GM10847 (cell line): ENCODE measurements around the gene ADGRV1.

Experiments used
- POLR2A ChIP-seq: IDR thresholded peaks from 2 replicates; pipeline ENCODE4 v1.6.1; 2011; ENCODE audit not compliant: insufficient read length; ENCODE audit errors: extremely low read depth

Gene ADGRV1

DNA sequence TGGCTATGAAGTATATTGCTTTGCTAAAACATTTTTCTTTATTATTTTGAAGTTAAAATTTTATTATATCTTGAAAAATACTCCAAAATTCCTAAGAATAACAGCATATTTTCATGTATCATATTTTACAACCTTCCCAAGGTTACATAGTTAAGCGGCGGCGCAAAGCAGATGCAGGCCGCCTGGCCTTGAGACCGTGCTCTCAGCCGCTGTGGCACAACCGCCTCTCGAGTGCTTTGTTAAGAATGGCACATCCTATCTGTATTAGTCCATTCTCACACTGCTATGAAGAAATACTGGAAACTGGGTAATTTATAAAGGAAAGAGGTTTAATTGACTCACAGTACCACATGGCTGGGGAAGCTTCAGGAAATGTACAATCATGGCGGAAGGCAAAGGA, 595.7 kb downstream of the ADGRV1 start:
- no peak for TF ChIP-seq POLR2A

DNA sequence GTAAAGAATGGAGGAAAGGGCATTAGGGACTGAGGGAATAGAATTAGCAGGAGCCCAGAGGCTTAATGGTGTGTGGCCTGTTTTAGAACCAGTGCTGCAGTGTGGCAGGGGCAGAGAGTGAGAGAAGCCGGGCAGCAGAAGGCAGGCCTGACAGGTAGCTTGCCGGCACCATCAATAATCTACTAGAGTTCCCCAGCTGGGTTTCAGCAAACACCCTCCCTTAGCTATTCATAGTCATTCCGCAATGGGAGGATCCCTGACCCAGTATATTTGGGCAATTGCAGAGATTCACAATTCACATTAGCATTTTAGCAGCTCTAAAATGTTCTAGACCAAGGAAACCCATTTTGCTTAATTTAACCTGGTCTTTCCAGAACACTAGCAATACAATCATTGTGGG, 596.7 kb downstream of the ADGRV1 start:
- no peak for TF ChIP-seq POLR2A

DNA sequence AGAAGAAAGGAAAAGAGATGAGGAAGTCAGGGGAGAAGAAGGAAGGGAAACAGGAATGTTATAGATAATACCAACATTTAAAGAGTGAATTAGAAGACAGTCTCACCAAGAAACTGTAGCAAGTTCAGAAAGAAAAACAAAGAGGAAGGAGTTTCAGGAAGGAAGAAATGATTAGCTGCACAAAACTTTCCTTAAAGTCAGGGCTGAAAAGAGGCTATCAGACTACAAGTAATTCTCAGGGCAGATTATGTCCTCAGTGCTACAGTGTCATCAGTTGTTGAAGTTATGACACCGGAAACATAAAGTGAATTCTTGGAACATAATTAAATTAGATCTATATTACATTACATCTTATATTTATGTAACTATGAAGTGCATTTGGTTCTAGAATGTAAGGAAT, 597.6 kb downstream of the ADGRV1 start:
- no peak for TF ChIP-seq POLR2A

DNA sequence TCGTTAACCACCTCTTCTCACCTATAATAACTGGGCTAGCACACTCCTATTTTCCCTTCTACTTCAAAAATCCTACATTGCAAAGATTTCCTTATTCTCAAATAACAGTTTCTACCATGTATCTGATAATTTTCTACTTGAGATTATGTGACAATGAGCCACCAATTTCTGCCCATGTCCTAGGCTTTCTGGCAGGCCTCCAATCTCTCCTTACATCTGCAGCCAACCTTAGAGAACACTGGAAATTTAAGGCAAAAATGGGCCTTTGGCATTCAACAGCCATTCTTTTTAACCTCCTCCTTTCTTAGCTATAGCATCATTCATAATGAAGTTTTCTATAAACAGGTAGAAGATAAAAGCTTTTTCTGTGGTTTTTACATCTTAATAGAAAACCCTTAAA, 599.4 kb downstream of the ADGRV1 start:
- TF ChIP-seq POLR2A, result no peak

DNA sequence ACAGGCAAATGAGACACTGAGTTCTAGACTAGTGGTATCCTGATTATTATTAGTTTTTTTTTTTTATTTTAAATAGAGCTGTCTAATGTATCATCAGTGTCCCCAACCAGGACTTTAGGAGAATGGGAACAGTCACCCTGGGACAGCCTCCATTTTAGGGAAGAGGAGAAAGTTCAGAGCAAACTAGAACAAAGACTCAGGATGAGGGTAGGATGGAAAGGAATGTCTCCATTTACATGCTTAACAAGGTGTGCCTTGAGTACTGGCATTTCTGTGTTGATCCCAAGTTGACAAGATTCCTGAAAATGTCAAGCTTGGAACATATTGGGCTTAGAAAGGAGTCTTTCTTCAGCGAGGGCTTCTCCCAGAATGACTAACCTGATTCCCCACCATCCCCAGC, 601.0 kb downstream of the ADGRV1 start:
- TF ChIP-seq POLR2A, result no peak

DNA sequence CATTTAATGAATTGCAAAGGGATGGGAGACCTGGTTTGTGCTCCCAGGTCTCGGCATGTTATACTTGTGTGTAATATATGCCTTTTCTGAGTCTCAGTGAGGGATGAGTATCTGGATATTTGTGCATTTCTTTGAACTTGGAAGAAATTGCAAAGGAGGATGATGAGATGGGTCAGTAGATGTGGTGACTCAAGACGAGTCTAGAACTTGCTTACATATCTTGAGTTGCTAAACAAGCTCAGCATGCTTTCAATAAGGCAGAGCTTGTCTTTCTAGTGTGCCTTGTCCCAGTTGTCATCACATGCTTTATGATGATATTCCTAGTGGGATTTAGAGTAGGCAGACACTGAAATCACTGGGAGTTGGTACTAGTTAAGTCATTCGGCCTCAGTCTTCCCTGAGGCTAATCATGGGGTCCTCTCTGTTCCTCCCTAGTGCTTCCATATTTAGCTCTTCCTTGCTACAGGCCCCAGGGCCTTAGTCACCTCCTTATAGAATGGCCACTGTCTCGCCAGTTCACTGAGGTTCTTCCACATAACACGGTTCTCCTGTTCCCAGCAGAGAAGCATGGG, 602.2 kb downstream of the ADGRV1 start:
- TF ChIP-seq POLR2A, result no peak

DNA sequence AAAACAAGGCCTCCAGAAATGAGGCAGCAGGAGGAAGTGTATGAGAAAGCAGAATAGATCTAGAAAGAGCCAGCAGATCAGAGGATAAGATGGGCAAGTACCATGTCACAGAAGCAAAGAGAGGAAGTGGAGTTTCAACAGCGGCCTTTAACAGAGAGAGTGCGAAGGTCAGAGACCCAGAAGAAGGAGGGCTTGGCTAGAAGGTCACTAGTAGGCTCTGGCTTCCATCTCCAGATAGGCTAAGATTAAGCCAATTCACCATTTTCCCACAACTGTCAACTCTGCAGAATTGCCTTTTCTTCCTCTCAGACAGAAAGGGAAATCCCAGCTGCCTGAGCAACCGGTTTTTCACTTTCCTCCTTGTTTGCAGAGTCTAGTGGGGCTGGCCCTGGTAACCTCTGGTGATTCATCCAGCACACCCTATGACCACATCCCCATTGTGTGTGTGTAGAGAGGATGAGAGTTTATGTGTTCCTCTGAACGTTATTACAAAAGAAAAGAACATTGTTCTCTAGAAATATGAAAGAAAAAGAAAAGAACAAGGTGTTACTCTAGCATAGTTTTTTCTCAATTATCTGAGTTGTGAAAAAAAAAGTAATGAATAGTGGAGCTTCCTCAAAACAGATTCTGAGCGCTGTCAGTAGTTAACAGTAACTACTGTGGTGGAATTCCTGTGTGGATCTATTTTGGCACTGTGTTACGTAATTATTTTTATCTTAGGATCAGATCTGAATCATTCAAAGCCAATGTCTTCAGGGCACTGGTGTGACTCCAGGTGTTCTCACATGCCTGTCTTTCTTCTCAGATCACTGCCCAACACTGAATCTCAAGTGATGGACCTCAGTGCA, 604.2 kb downstream of the ADGRV1 start:
- TF ChIP-seq POLR2A, result no peak

DNA sequence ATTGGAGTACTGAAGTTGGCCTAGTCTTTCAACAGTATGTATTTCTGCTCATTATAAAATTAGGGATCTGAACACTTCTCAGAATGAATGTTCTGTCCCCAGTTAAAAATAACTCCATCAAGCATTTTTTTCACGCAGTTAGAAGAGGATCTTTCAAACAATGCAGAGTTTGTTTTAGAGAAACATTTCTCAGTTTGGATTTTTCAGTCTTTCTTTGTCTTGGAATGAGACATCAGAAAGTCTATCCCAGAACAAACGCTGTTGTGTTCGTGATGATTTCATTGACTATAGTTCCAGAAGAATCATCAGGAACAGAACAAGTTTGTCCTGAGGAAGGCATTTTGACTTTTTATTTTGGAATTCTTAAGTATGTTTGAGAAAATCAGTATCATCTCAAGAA, 605.8 kb downstream of the ADGRV1 start:
- no peak for TF ChIP-seq POLR2A

DNA sequence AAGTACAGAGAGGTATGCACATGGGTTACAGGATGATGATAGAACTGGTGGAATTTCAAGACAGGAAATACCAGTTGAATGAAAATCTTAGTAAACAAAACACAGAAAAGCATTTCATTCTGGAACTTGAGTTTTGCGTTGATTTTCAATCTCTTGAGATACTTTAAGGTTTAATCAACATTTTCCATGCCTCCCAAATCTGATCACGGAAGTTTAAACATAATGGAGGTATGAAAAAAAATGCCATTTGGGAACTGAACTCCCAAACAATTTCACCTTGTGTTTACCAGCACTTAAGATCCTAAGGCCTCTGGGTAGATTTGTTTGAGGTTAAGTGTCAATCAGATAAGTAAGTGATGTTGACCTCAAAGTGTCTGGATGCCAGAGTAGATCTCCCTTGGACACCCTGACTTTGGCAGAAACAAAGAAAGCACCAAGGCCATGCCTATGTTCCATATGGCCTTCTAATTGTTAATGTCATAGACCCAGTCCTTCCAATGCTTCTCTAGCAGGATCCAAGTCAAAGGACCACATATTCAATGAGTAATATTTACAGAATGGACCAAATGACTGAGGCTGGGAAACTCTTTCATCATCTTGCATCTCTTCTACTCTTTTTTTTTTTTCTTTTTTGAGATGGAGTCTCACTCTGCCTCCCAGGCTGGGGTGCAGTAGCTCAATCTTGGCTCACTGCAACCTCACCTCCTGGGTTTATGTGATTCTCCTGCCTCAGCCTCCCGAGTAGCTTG, 607.6 kb downstream of the ADGRV1 start:
- no peak for TF ChIP-seq POLR2A

DNA sequence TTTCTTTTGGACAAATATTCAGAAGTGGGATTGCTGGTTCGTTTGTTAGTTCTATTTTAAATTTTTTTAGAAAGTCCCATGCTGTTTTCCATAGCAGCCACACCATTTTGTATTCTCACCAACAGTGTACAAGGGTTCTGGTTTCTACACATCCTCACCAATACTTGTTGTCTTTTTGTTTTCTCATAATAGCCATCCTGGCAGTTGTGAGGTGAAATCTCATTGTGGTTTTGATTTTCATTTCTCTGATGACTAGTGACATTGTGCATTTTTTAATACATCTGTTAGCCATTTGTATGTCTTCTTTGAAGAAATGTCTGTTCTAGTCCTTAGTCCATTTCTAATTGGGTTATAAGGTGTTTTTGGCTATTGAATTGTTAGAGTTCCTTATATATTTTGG, 610.3 kb downstream of the ADGRV1 start:
- no peak for TF ChIP-seq POLR2A

DNA sequence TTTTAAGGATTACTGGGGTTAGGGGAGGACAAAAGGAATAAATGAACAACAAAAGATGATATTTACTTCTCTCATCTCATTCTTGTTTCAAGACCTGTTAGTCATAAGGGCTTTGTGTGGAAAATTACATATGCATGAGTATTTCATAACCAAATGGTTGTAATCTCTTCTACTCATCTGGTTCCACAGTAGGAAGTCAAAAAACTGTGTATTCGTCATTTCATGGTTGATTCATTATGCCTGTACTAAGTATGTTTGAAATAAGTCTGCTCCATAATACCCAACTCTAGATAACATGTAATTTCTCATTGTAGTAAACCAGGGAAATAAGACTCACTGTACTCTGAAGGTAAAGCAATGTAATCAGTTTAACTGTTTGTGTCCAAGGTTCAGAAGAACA, 611.7 kb downstream of the ADGRV1 start:
- no peak for TF ChIP-seq POLR2A

DNA sequence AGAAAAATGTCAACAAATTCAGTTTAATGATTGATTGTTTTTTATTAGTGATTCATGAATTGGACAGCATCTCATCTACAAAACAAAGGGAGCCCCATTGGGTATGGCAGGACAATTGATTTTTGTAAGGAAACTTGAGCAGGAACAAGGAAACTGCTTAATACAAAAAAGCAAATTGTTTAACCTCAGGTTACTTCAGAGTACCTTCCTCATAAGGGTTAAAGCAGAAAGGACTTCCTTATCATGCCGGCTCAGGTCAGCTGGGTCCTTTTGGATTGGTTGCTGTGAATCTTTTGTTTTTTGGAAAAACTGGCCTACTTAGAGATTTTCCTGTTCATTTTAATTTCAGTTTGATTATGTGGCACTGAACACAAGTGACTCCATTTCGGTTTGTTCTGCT, 612.7 kb downstream of the ADGRV1 start:
- no peak for TF ChIP-seq POLR2A

DNA sequence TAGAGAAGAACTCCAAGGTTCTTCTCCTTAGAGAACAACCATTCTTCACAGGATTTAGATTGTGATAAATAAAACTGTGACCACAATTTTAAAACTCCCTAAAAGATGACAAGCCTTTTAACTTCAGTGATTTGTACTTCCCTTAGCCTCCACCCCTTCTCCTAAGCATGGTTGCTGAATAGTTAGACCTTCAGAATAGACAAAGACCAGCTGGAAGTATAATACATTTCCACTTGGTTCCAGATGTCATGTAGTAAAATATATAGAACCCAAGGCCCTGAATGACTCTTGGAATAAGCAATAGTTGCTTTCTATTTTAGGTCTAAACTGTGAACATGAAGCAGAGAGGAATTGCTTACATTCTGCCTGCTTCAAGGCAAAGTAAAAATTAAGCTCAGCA, 615.8 kb downstream of the ADGRV1 start:
- no peak for TF ChIP-seq POLR2A

DNA sequence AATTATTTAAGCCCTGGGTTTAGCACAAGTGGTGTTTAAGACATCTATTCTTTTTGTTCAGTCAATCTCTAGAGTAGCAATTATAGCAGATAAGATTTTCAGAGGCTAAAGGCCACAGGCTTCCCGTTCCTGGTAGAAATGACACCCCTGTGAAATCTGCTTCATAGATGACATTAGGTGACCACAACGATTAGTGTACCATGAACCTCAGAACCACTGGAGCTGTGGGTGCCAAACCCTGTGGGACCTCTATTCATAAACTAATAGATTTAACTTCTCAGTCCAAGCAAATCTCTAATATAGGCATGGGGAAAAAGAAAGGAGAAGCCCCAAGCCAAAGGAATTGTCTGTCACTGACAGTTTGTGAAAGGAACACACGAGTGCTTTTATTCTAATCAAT, 617.1 kb downstream of the ADGRV1 start:
- TF ChIP-seq POLR2A, result no peak

DNA sequence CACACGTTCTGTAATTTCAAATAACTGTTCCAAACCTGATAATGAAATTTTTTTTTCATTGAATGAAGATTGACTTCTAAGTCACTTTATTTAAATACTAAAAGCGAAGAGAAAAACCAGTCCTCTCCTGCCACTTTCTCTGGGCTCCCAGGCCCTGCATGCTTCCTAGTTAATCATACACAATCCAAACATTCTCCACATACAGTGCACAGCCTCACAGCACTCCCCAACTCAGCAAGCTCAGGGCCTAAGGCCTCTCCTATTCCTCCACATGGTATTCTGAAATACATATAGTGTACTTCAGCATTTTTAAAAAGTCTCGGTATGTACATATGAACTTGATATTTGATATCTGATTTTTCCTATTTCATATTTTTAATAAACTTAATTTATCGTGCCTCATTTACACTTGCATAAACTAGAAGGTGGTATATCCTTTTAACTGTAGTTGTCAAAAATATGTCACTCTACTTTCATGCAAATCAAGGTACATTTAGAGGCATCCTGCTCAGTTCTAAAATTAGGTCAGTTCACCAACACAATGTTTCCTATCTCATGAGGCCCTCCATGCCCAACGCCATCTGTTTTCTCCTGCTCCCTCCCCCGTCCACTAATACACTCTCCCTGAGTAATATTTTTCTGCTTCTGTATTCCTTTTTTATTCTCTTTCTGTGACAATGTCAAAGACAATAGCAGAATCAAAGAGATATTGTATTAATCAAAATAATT, 617.9 kb downstream of the ADGRV1 start:
- no peak for TF ChIP-seq POLR2A

DNA sequence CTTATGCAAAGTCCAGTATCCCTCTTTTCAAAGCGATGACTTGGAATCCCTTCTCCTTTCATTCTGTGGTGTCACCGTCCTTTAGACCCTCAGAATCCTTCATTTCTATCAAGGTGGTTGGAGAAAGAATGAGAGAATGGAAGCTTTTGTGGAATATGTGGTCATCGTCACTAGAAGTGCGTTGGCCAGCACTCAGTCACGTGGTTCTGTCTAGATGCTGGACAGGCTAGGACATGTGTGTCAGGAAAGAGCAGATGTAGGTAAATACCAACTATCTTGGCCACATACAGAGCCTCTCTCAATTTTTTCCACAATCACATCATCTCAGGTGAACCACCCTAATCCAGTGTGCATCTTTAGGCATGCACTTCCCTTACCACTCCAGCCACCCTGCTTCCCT, 618.5 kb downstream of the ADGRV1 start:
- no peak for TF ChIP-seq POLR2A

DNA sequence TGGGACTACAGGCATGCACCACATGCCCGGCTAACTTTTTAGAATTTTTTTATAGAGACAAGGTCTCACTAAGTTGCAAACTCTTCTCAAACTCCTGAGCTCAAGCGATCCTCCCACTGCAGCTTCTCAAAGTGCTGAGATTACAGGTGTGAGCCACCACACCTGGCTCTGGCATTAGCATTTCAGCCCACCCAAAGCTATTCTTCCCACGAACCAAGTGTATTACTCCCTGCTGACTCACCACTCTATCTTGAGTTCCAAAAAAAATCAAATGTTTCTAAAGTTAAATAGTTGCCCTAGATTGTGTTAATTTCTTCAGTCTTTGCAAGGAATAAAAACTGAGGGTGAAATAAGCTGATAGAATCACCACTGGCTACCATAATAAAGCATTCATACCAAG, 619.0 kb downstream of the ADGRV1 start:
- no peak for TF ChIP-seq POLR2A
